ENCODE data around the gene TMEM125. TPM values are rescaled to one million over a fixed set of nuclear protein-coding genes. Genes with fewer than 3 reads are reported as not detected.
A peak's percentile ranks its signal among the peaks of the same experiment; 100 is the strongest.

The TMEM125 gene
- total and polyA plus RNA-seq, 2 of the 4 experiments (the other 2 are of a cell fraction), result under 0.01 to 0.03 TPM

DNA sequence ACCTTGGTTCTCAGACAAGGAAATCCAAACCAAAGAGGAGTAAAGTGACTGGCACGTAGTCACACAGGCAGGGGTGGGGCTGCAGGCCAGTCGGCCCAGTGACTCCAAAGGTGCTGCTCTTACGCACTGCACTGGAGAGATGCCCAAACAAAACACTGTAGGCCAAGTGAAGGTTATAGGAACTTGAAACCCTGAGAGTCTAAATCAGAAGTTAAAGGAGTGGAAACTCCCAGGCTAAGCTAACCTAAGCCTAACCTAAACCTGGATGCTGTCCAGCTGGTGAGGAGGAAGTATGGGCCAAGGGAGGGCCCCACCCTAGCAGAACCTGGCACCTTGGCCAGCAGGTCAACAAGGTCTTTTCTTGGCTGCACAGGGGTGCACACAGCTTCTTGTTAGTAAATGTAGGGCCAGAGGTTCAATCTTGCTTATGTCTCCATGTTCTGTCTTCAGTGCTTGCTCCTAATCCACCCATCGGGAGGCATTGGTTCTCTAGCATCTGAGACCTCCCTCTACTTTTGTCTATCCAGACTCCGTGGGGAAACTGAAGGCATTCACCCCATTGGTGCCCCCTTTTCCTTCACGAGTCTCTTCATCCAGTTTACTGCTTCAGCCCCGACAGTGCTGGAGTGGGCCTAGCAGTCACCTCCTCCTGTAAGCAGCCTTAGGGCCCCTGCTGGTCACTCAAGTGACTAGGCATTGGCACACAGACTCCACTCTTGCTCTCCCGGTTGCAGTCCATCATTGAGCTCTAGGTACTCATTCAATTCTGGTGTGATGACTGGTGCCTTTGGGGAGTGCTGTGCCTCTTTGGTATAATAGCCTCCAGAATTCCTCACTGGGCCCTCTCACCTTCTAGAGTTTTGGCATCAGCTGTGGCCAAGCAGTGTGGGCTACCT lies 12.9 kb upstream of the TMEM125 start:
- BruUV-seq (replicated peaks), result no TSS peak
- TF ChIP-seq, protein P1, sequence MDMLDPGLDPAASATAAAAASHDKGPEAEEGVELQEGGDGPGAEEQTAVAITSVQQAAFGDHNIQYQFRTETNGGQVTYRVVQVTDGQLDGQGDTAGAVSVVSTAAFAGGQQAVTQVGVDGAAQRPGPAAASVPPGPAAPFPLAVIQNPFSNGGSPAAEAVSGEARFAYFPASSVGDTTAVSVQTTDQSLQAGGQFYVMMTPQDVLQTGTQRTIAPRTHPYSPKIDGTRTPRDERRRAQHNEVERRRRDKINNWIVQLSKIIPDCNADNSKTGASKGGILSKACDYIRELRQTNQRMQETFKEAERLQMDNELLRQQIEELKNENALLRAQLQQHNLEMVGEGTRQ (IDR thresholded peaks at IDR 0.05; ENCODE audit: low read depth, low read length), result no peak
- TF ChIP-seq POLR2A (IDR thresholded peaks at IDR 0.05; ENCODE audit: low read depth, low read length) (no peak), BHLHE40 (IDR thresholded peaks at IDR 0.05; ENCODE audit: low read depth, low read length) (no peak), NFE2L2 (IDR thresholded peaks at IDR 0.05; ENCODE audit: low read depth, low read length) (no peak), RAD21 (IDR thresholded peaks at IDR 0.05; ENCODE audit: low read length) (no peak), MAFK (IDR thresholded peaks at IDR 0.05; ENCODE audit: low read depth, low read length) (no peak), SMC3 (IDR thresholded peaks at IDR 0.05; ENCODE audit: low read depth, low read length) (no peak), FOS (IDR thresholded peaks at IDR 0.05; ENCODE audit: low read depth, low read length) (no peak), RCOR1 (IDR thresholded peaks at IDR 0.05; ENCODE audit: insufficient replicate concordance, low read length) (no peak), MXI1 (IDR thresholded peaks at IDR 0.05; ENCODE audit: borderline replicate concordance, low read depth, low read length) (no peak), CHD1 (IDR thresholded peaks at IDR 0.05; ENCODE audit: low read depth, low read length) (no peak), RFX5 (IDR thresholded peaks at IDR 0.05; ENCODE audit: low read depth, low read length) (no peak), CEBPB (IDR thresholded peaks at IDR 0.05; ENCODE audit: low read depth, low read length) (no peak), ELK1 (IDR thresholded peaks at IDR 0.05; ENCODE audit: borderline replicate concordance, low read depth, low read length) (no peak)
- TF ChIP-seq, protein P2, sequence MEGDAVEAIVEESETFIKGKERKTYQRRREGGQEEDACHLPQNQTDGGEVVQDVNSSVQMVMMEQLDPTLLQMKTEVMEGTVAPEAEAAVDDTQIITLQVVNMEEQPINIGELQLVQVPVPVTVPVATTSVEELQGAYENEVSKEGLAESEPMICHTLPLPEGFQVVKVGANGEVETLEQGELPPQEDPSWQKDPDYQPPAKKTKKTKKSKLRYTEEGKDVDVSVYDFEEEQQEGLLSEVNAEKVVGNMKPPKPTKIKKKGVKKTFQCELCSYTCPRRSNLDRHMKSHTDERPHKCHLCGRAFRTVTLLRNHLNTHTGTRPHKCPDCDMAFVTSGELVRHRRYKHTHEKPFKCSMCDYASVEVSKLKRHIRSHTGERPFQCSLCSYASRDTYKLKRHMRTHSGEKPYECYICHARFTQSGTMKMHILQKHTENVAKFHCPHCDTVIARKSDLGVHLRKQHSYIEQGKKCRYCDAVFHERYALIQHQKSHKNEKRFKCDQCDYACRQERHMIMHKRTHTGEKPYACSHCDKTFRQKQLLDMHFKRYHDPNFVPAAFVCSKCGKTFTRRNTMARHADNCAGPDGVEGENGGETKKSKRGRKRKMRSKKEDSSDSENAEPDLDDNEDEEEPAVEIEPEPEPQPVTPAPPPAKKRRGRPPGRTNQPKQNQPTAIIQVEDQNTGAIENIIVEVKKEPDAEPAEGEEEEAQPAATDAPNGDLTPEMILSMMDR (conservative IDR thresholded peaks at IDR 0.05; ENCODE audit: low read depth, low read length), result no peak

More for the DNA sequence above, 12.9 kb upstream of the TMEM125 start:
- Histone ChIP-seq H4K20me1 (ENCODE audit: insufficient read depth, low read length) (no peaks in the 10 kb centered on the region), H2BK5ac (ENCODE audit: low read depth, low read length, poor library complexity, severe bottlenecking) (no peak overlapping the region), H2AK5ac (ENCODE audit: low read depth, low read length) (no peak overlapping the region; the same call in 1 of the 2 replicates), H4K5ac (ENCODE audit: low read depth, low read length) (no peak overlapping the region), H4K8ac (ENCODE audit: low read depth in 2 of 2, low read length in 2 of 2) (no peak overlapping the region), H3K27ac (ENCODE audit: insufficient read depth, low read length) (no peak overlapping the region), H3K18ac (ENCODE audit: low read depth, low read length) (no peak overlapping the region), H2BK20ac (ENCODE audit: low read depth, low read length) (no peak overlapping the region), H3K4me2 (ENCODE audit: low read depth, low read length) (no peak overlapping the region), H3K56ac (ENCODE audit: extremely low read depth, insufficient read depth, low read length) (no peak overlapping the region), H3K27me3 (ENCODE audit: control insufficient read depth, insufficient read depth, low read length) (peaks cover 38% of the 10 kb centered on the region), H3K9me1 (ENCODE audit: insufficient read depth, low read length) (no peaks in the 10 kb centered on the region), H2AFZ (replicated peaks; ENCODE audit: low read length, poor library complexity) (no peak overlapping the region), H2BK120ac (ENCODE audit: low read depth, low read length) (no peak overlapping the region), H2AK9ac (replicated peaks; ENCODE audit: low read depth, low read length, poor library complexity) (peak overlapping the region; percentile 42), H3K9ac (ENCODE audit: low read depth, low read length) (no peak overlapping the region), H3K79me1 (ENCODE audit: low read depth in 1 of 2, low read length in 2 of 2) (no peaks in the 10 kb centered on the region), H3K4me3 (ENCODE audit: insufficient read depth, low read depth, low read length) (no peak overlapping the region), H2BK15ac (ENCODE audit: low read depth, low read length) (no peak overlapping the region), H3K4ac (ENCODE audit: low read depth, low read length) (no peak overlapping the region), H3K4me1 (ENCODE audit: control insufficient read depth, insufficient read depth, low read length) (no peaks in the 10 kb centered on the region), H3K9me3 (ENCODE audit: control insufficient read depth, insufficient read depth, low read length) (peaks cover 7% of the 10 kb centered on the region; the same call in 1 of the 2 replicates), H3K23ac (ENCODE audit: low read depth, low read length) (no peak overlapping the region), H3K14ac (replicated peaks; ENCODE audit: low read depth, low read length) (no peak overlapping the region), H3K36me3 (ENCODE audit: control insufficient read depth, insufficient read depth, low read length) (no peaks in the 10 kb centered on the region), H4K91ac (ENCODE audit: insufficient read depth, low read depth, low read length) (no peak overlapping the region)
- ChIA-PET CTCF (no interaction called here), POLR2A (ENCODE audit: unreplicated experiment) (no interaction called here)
- no peak for DNase-seq
- dilution Hi-C loops (cut with HindIII; ENCODE audit: low sequenced_read_pairs, unreplicated experiment), result no loop called here
- ATAC-seq (ENCODE audit: low read depth), result no peak
- in situ Hi-C loops (cut with MboI; ENCODE audit: low sequenced_read_pairs), result no loop called here
- intact Hi-C loops (cut with micrococcal nuclease), result no loop called here
- 80% methylated on average over 2 of the region's 8 CpGs; no CpG with 5 or more reads in 1 of the 2 experiments for WGBS, 2 experiments (ENCODE audit: extremely low coverage in 2 of 2, insufficient read length in 1 of 2)

Data from IMR-90 (cell line).